Lower leg skin (tissue), 4 donors: ENCODE results near the gene MLF2. TPM values are rescaled to one million over a fixed set of nuclear protein-coding genes. Genes with fewer than 3 reads are reported as not detected.

Experiments
- DNase-seq, 2 donors: peaks; one replicate each; pipeline ENCODE4 v3.0.0-alpha.2; 2019; ENCODE audit warnings: low spot score in 2 of 2
- H3K4me3 ChIP-seq: fragments of 200-600 bp; sonication (generic); 2 replicates; pipeline ENCODE4 v1.5.1; 2017; ENCODE audit warnings: mild to moderate bottlenecking, low read depth; ENCODE audit not compliant: poor library complexity, severe bottlenecking
- CTCF ChIP-seq, 3 donors: fragments of 450-650 bp; IDR thresholded peaks; one replicate each; pipeline ENCODE4 v1.5.1; 2016; ENCODE audit warnings: antibody characterized with exemption in 3 of 3, mild to moderate bottlenecking in 3 of 3, moderate library complexity in 2 of 3
- POLR2A ChIP-seq, 2 donors: fragments of 450-650 bp; IDR thresholded peaks; one replicate each; pipeline ENCODE4 v1.6.1; 2016 to 2017; ENCODE audit warnings: antibody characterized with exemption in 2 of 2, mild to moderate bottlenecking in 1 of 2, moderate library complexity in 1 of 2
- WGBS, 2 donors: methylation state at CpG; one replicate each; pipeline ENCODE4 v1.1.5; 2018; 5-methylcytosine and 5-hydroxymethylcytosine counted together
- intact Hi-C: fragments of 100-400 bp; cut with DNase I; formaldehyde crosslinking; loops from one replicate; pipeline ENCODE4 v1.15.0; 2023; ENCODE audit warnings: low total_unique reads
- total RNA-seq, 4 donors: library from RNA; depleted of rRNA; stranded (reverse); fragments of >200 nt; gene quantifications; one replicate each; pipeline ENCODE4 v1.1.0, GENCODE V29; 2016

Gene MLF2
- total RNA-seq, 4 donors from 2014 or later = 140 to 196 (median 175) TPM

DNA sequence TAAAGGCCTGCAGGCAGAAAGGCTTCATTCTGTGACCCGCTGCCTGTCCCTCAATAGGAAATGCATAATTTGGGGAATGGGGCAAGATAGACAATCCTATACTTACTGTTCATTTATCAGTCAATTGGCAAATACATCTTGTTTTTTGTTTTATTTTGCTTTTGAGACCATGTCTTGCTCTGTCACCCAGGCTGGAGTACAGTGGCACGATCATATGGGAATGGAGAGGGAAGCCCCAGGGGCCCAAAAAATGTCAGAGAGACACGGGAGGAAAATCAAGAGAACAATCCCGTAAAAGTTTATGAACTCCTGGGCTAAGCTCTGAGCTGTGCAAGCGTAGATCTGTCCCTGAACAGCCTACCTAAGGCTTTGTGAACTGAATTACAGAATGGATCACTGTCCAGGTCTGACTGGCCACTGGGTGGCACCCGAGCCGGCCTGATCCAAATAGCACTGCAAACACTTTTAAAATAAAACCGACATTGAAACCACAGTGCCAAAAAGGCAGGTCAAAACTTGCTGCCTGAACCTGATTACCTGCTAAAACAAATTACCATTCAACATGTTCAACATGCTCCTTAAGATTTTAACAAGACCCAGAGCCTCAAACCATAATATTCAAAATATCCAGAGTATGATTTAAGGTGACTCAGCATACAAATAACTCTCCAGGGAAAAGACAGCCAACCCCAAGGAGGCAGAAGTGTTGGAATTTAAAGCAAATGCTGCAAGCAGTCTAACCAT, 17.3 kb downstream of the MLF2 start:
- peak; percentile 76 to 90 for DNase-seq
- no peak overlapping the region for H3K4me3 ChIP-seq
- 26 to 27% methylated on average over 8 of the region's 8 CpGs for WGBS, 2 donors
- intact Hi-C loops = loop anchor here (5.0 kb wide), 1 partner anchor 82 kb away; no protein-coding TSS in a partner anchor
- TF ChIP-seq POLR2A (IDR thresholded peaks at IDR 0.05) (no peak), CTCF (IDR thresholded peaks at IDR 0.05) (no peak)

GRCh38 chr12:6734506-6735387, 18.2 kb downstream of the MLF2 start:
- intact Hi-C loops = loop anchor here (5.0 kb wide), 1 partner anchor 83 kb away; no protein-coding TSS in a partner anchor
- WGBS, 2 donors = 78 to 81% methylated on average over 10 of the region's 10 CpGs
- no peak for DNase-seq
- TF ChIP-seq CTCF (IDR thresholded peaks at IDR 0.05) (no peak), POLR2A (IDR thresholded peaks at IDR 0.05) (no peak)
- no peak overlapping the region for H3K4me3 ChIP-seq

DNA sequence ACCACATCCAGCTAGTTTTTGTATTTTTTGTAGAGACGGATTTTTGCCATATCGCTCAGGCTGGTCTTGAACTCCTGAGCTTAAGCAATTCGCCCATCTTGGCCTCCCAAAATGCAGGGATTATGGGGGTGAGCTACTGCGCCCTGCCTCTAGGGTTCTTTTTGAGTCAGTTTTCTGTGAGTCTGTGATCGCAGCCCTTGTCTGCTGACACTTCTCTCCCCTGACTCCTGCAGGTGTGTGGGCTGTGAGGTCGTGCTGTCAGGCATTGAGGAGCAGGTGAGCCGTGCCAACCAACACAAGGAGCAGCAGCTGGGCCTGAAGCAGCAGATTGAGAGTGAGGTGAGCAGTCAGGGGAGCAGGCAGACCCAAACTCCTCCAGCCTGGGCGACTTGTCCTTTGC, 22.8 kb downstream of the MLF2 start:
- intact Hi-C loops = no loop called here
- DNase-seq = no peak
- no peak for TF ChIP-seq CTCF (IDR thresholded peaks at IDR 0.05)
- no peak for TF ChIP-seq POLR2A (IDR thresholded peaks at IDR 0.05)
- WGBS, 2 donors = 87 to 89% methylated on average over 8 of the region's 8 CpGs
- no peak overlapping the region for H3K4me3 ChIP-seq

DNA sequence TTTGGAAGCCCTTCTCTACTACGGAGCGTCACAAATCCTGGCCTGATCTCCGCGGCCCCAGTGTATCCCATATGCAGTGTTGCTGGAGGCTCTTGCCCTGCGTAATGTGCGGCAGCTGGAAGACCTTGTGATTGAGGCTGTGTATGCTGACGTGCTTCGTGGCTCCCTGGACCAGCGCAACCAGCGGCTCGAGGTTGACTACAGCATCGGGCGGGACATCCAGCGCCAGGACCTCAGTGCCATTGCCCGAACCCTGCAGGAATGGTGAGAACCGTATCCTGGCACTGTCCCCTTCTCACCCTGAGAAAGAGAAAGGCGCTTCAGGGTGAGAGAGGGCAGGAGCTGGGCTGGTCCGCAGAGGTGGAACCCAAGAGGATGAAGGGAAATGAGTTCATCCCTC, 23.8 kb downstream of the MLF2 start:
- intact Hi-C loops = no loop called here
- DNase-seq = no peak
- TF ChIP-seq CTCF (IDR thresholded peaks at IDR 0.05) = no peak
- no peak for TF ChIP-seq POLR2A (IDR thresholded peaks at IDR 0.05)
- WGBS, 2 donors = 90 to 93% methylated on average over 18 of the region's 18 CpGs
- no peak overlapping the region for H3K4me3 ChIP-seq

DNA sequence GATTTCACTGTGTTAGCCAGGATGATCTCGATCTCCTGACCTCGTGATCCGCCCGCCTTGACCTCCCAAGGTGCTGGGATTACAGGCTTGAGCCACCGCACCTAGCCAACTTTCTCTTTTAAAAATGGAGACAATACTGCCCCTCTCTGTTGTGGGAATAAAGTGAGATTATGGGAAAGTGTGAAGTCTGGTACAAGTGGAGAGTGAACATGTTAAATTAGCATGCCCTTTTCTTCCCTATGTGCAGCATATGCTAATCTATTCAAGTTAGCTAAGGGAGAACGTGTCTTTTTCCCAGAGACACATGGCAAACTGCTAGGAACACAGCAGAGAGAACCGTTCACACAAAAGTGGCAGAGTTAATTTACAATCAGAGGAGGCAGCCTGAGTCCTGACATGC, 27.6 kb downstream of the MLF2 start:
- no peak for TF ChIP-seq CTCF (IDR thresholded peaks at IDR 0.05)
- DNase-seq = no peak
- no peak overlapping the region for H3K4me3 ChIP-seq
- WGBS, 2 donors = 89 to 90% methylated on average over 7 of the region's 7 CpGs
- intact Hi-C loops = no loop called here
